GM19043 (cell line): ENCODE data around the gene MEP1B.
A peak's percentile ranks its signal among the peaks of the same experiment; 100 is the strongest.
"Not testable (repeated sequence)": the region's sequence is repeated elsewhere in the genome, so short reads cannot be mapped to it uniquely, and the experiment has no call there.

Experiments
- ATAC-seq: cut with Tn5 transposase; IDR thresholded peaks from one replicate; pipeline ENCODE4 v1.9.1; 2021; ENCODE audit warnings: low read depth; ENCODE audit not compliant: unreplicated experiment

MEP1B gene

GRCh38 chr18:32189790-32190189, at the start of gene MEP1B:
Gene MEP1B (plus strand): TSS chr18:32190039. CDS start chr18:32190071, 32 bp downstream.
- no peak for ATAC-seq

GRCh38 chr18:32148185-32148870, 41.5 kb upstream of the MEP1B start:
- ATAC-seq: no peak

GRCh38 chr18:32152705-32153448, 37.0 kb upstream of the MEP1B start:
- peak; percentile 75 for ATAC-seq

DNA sequence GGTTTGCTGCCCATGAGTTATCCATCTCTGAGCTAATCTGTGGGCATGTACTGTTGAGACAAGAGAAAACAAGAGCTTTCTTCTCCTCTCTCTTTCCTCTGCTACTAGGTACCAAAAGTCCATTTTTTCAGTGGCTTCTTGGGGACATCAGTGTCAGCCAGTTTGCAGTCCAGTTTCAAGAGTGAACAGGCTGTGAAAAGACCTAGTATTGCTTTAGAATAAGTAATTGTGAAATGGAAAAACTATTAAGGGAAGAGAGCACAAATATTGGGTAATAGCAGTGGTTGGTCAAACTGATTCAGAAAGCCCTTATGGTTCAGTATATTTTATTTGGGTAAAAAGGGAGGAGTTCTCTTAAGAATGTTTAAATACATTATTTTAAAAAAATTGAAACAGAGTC, 33.0 kb upstream of the MEP1B start:
- no peak for ATAC-seq

DNA sequence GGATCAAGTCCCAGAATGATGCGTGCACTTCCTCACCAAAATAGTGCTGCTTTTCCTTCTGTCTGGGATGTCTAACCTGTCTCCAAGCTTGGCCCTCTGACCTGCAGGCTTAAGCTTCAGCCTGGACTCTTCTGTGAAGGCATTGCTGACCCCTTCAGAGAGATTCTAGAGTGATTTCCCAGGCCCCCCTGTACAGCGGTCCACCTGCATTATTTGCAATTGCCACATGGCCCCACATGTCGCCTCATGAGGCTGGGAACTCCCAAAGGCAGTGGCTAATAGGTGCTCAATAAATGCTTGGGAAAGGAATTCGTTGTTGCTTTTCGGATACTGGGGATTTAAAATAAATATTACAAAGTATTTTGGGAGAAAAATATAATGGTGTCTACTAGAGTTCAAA, 32.3 kb upstream of the MEP1B start:
- no peak for ATAC-seq

DNA sequence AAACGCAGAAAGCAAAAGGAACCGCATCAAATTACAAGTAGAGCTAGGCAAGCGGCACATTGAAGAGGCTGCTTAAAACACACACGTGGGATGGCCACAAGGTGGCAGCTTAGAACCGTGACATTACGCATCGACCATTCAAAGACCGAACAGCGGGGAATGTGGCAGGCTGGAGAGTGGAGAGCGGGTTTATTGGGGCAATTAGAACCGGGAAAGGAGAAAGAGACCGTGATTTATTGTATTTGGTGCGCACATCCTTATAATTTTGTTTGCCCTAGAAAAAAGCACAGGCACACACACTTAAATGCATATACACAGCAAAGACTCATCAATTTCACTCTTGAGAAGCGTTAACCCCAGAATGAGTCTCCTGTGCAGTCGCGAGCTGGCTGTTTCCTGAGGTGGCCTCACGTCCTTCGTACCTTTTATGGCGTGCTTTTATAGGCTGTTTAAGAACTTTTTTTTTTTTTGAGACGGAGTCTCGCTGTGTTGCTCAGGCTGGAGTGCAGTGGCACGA, 31.7 kb upstream of the MEP1B start:
- peak; percentile 95 for ATAC-seq

DNA sequence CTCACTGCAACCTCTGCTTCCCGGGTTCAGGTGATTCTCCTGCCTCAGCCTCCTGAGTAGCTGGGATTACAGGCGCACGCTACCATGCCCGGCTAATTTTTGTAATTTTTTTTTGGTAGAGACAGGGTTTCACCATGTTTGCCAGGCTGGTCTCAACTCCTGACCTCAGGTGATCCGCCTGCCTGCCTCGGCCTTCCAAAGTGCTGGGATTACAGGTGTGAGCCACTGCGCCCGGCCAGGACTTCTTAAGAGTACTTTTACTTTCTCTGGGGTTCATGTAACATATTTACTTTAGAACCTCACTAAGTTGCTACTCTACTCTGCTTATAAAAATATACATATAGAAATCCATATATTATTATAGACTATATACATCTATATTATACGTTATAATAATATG, 31.2 kb upstream of the MEP1B start:
- ATAC-seq: not testable (repeated sequence)

DNA sequence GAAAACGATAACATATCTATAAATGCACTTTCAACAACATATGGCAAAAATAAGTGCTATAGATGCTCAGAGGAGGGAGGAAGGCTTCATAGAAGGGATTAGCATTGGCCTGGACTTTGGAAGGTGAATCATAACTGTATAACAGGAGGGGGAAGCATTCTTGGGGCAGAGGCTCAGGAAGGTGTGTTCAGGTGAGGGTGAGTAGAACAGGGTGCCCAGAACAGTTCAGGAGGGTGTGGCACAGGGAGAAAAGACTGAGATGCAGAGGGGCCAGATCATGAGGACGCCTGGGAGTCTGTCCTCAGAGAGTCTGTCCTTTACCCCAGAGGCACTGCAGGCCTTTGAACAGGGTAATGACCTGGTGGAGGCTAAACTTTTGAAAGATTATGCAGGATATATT, 29.3 kb upstream of the MEP1B start:
- ATAC-seq: no peak

DNA sequence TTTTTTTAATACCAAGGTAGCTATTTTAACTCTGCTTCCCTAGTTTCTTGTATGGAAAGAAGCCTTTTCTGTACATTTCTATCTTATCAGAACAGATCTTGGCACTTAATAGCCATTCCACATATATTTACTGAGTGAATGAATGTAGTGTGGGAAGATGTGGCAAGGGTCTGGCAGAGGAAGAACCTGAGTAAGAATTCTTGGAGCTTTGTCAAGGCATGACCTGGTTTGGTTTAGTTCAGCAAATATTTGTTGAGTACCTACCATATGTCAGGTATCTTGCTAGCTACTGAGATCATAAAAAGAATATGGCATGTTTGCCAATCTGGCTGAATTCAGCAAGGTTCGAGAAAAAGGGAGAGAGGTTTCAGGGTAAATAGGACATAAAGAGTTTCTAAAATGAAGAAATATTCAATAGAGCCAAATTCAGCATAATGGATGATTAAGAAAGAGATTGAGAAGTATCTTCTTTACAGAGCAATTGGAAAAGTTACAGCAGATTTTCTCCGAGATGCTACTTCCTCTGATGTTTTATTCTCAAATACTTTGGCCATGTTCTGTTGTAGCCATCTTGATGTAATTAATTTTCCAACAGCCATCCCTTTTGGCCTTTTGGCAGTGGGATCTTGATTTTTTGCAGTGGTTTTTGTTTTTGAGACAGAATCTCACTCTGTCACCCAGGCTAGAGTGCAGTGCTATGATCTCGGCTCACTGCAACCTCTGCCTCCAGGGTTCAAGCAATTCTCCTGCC, 21.7 kb upstream of the MEP1B start:
- no peak for ATAC-seq

- no peak for ATAC-seq
Observed at GRCh38 chr18:32173654-32174053, 16.2 kb upstream of the MEP1B start.

- no peak for ATAC-seq
Observed at GRCh38 chr18:32174719-32175118, 15.1 kb upstream of the MEP1B start.

GRCh38 chr18:32175265-32175664, 14.6 kb upstream of the MEP1B start:
- ATAC-seq: no peak

DNA sequence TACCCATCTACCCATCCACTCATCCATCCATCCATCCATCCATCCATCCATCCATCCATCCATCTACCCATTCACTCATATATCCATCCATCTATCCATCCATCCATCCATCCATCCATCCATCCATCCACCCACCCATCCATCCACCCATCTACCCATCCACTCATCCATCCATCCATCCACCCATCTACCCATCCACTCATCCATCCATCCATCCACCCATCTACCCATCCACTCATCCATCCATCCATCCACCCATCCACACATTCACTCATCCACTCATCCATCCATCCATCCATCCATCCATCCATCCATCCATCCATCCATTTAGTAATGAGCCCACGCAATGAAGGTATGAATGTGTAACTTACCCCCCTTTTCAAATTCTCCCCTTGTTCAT, 13.1 kb upstream of the MEP1B start:
- not testable (repeated sequence) for ATAC-seq

GRCh38 chr18:32177530-32177929, 12.3 kb upstream of the MEP1B start:
- no peak for ATAC-seq

DNA sequence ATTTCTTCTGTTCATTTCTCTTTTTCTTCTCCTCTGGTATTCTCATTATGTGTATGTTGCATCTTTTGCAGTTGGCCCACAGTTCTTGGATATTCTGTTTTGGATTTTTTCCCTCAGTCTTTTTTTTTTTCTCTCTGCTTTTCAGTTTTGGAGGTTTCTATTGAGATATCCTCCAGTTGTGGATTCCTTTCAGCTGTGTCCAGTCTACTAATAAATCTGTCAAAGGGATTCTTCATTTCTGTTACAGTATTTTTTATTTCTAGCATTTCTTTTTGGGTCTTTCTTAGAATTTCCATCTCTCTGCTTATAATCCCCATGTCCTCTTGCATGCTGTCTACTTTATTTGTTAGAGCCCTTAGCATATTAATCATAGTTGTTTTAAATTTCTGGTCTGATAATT, 6.3 kb upstream of the MEP1B start:
- ATAC-seq: no peak

DNA sequence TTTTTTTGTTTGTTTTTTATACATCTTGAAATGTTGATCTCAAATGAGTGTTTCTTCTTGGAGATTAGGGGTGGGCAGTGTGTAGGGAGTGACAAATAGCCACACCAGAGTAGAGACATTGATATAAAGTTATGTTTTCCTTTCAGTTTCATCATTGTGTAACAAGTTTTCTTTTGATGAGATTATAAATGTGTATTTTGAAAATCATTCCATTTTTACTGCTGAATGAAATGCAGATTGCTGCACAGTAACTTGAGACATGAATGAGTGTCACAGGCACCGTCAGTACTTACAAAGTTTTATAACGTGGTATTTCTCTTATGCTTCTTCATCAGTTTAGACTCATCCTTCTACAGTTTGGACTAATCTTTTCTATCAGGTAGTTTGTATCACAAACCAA, 370 bp downstream of the MEP1B start:
- ATAC-seq: no peak

DNA sequence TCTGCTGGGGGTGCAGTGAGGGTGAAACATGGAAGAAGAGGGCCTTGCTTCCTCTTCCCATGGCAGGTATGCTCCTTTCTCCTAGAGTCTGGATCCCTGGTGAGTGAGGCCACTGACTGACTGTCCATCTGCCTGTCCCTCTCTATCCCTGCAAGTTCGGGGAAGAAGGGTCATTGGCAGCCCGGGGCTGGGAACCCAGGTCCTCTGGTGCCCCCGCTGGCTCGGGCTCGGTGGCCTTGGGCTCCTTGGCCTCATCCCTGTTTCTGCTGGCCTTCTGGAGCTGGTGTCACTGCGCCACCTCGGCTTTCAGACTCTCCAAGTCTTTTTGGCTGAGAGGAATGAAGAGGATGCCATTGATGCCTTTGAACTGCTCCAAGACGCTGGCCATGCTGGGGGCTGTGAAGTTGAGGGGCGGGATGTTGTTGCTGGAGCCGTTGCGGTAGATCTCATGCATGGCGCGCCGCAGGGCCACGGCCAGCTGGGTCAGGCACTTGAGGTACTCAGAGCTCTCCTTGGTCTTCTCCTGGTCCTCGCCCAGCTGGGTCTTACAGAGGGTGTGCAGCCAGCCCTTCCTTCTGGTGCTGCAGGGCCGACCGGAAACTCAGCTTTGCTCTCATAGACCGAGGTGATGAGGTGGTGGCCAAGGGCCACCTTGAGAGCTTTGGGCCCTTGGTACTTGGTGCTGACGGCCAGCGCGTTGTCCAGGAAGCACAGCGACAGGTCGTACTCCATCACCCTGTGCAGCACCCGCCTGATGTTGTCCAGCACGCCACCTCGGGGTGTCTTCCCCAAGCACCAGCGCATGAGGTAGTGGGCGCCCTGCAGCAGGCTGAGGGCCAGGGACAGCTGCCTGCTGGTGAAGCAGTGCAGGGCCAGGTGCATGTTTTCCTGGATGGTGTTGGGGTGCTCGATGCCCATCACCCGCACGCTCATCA, 6.3 kb downstream of the MEP1B start:
- no peak for ATAC-seq

- ATAC-seq: no peak
Observed at GRCh38 chr18:32200766-32201165, 10.9 kb downstream of the MEP1B start.

DNA sequence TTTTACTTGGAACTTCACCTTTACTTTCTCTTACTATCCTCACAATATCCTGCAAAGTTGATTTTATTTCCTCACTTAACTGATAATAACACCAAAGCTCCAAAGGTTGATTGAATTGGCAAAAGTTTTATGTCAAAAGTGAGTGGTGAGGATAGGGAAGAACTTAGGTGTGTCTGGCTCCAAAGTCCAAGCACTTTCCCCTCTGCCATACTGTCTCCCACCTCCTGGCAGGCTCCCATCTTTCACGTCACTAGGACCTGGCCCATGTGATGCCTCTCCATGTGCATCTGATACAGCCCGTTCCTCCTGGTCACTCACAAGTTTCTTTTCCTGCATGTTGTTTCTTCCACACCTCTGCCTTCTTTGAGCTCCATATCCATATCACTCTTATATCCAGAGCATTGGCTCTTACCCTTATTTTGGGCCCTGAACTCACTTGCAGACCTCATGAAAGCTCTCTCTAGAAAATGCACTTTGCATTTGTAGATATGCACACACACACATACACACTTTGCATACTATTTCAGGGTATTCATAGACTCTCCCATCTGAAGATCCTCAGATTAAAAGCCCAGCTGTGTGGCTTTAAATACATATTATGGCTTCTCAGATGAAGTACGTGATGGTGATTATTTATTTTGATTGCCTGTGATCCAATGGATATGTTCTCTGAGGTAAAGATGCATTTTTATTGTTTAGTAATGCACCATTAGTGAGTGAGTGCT, 12.3 kb downstream of the MEP1B start:
- no peak for ATAC-seq

DNA sequence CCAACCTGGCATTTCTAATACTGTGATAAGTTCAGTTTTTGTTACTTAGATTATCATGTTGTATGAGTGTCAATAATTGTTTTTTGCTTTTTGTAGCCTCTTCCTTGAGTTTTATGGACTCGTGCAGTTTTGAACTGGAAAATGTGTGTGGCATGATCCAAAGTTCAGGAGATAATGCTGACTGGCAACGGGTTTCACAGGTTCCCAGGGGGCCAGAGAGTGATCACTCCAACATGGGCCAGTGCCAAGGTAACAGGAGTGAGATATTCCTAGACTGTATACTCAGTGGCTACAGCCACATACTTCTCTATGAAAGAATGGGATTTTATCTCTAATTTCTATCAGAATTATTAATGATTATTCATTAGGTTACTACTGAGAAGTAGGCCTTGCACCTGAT, 18.2 kb downstream of the MEP1B start:
- ATAC-seq: no peak
